ENCODE results near the gene WNT3.

Gene WNT3

GRCh38 chr17:46822388-46822921 lies 4.0 kb upstream of the WNT3 start:
- Histone ChIP-seq H3K36me3 (ENCODE audit: control insufficient read depth in 2 of 2, insufficient read depth in 1 of 2, low read length in 2 of 2) (no peaks in the 10 kb centered on the region), H3K4me3 (ENCODE audit: low read depth, low read length) (no peak overlapping the region), H3K4me1 (ENCODE audit: control insufficient read depth, insufficient read depth, low read length) (no peaks in the 10 kb centered on the region), H3K27ac (ENCODE audit: extremely low read depth, low read depth, low read length) (no peak overlapping the region), H3K9me3 (ENCODE audit: control insufficient read depth, insufficient read depth, low read depth, low read length) (no peaks in the 10 kb centered on the region)
- TF ChIP-seq ZNF174 (tag by site-specific recombination; IDR thresholded peaks at IDR 0.05) (no peak), CTCF (tag by site-specific recombination; IDR thresholded peaks at IDR 0.05) (0 out of 2 replicates have a peak, but pooled peaks have one; percentile 8)
- POLR2A ChIA-PET: no interaction called here
- CTCF ChIA-PET: interaction anchor here (0.9 kb wide), 1 partner anchor 13 kb away, joined by 4 read pairs; no protein-coding TSS in a partner anchor

- no peaks in the 10 kb centered on the region for H3K4me1 ChIP-seq (ENCODE audit: control insufficient read depth, insufficient read depth, low read length)
- H3K27ac ChIP-seq (ENCODE audit: extremely low read depth, low read depth, low read length): no peak overlapping the region
- TF ChIP-seq HOXD13 (CRISPR knock-in tag; IDR thresholded peaks at IDR 0.05; ENCODE audit: borderline replicate concordance): no peak
- peak; percentile 35 for TF ChIP-seq ZIC2 (tag by site-specific recombination; IDR thresholded peaks at IDR 0.05)
- TF ChIP-seq ZNF521 (tag by site-specific recombination; IDR thresholded peaks at IDR 0.05): no peak
- TF ChIP-seq WT1 (tag by site-specific recombination; IDR thresholded peaks at IDR 0.05): no peak
- TF ChIP-seq ZNF280D (tag by site-specific recombination; IDR thresholded peaks at IDR 0.05): no peak
- no peak for TF ChIP-seq ZNF639 (tag by site-specific recombination; IDR thresholded peaks at IDR 0.05)
- TF ChIP-seq ZBTB7A (tag by site-specific recombination; IDR thresholded peaks at IDR 0.05; ENCODE audit: low read depth): no peak
- no peak for TF ChIP-seq ZNF335 (tag by site-specific recombination; conservative IDR thresholded peaks at IDR 0.05)
- no peaks in the 10 kb centered on the region for H3K9me3 ChIP-seq (ENCODE audit: control insufficient read depth, insufficient read depth, low read depth, low read length)
- POLR2A ChIA-PET: no interaction called here
- no peak overlapping the region for H3K4me3 ChIP-seq (ENCODE audit: low read depth, low read length)
- CTCF ChIA-PET: interaction anchor here (0.6 to 0.9 kb wide), 3 partner anchors 14 to 622 kb away, joined by 3 to 4 read pairs (median 3); no protein-coding TSS in a partner anchor
- H3K36me3 ChIP-seq (ENCODE audit: control insufficient read depth in 2 of 2, insufficient read depth in 1 of 2, low read length in 2 of 2): no peaks in the 10 kb centered on the region
These were observed 3.2 kb upstream of the WNT3 start for GRCh38 chr17:46821482-46822387.

GRCh38 chr17:46820592-46821450 lies 2.3 kb upstream of the WNT3 start:
- POLR2A ChIA-PET: no interaction called here
- CTCF ChIA-PET: interaction anchor here (0.9 kb wide), 1 partner anchor 22 kb away, joined by 3 read pairs; no protein-coding TSS in a partner anchor
- Histone ChIP-seq H3K9me3 (ENCODE audit: control insufficient read depth, insufficient read depth, low read depth, low read length) (no peaks in the 10 kb centered on the region), H3K4me3 (ENCODE audit: low read depth, low read length) (no peak overlapping the region), H3K4me1 (ENCODE audit: control insufficient read depth, insufficient read depth, low read length) (no peaks in the 10 kb centered on the region), H3K36me3 (ENCODE audit: control insufficient read depth in 2 of 2, insufficient read depth in 1 of 2, low read length in 2 of 2) (no peaks in the 10 kb centered on the region), H3K27ac (ENCODE audit: extremely low read depth, low read depth, low read length) (no peak overlapping the region)
- TF ChIP-seq ZNF37A (tag by site-specific recombination; IDR thresholded peaks at IDR 0.05): no peak
- peak; percentile 49; the same call in 1 of the 2 replicates for TF ChIP-seq SCRT2 (tag by site-specific recombination; IDR thresholded peaks at IDR 0.05)
